Fibroblast of lung (primary cell): ENCODE data around the gene FBXO34.

ENCODE experiments used
- EZH2 ChIP-seq: IDR thresholded peaks from 2 replicates; pipeline ENCODE4 v1.5.1; 2012; ENCODE audit warnings: low read length, control low read depth, mild to moderate bottlenecking; ENCODE audit errors: missing control alignments
- TF ChIP-seq, protein P1 (sequence below), 2 donors: IDR thresholded peaks in 1 of 2; conservative IDR thresholded peaks in 1 of 2; 1 replicate in 1 of 2; 2 replicates in 1 of 2; pipeline ENCODE4 v1.5.1; 2011 to 2012; ENCODE audit warnings: low read length in 2 of 2, control low read depth in 1 of 2, inconsistent platforms in 1 of 2, low read depth in 1 of 2, mild to moderate bottlenecking in 1 of 2

DNA sequence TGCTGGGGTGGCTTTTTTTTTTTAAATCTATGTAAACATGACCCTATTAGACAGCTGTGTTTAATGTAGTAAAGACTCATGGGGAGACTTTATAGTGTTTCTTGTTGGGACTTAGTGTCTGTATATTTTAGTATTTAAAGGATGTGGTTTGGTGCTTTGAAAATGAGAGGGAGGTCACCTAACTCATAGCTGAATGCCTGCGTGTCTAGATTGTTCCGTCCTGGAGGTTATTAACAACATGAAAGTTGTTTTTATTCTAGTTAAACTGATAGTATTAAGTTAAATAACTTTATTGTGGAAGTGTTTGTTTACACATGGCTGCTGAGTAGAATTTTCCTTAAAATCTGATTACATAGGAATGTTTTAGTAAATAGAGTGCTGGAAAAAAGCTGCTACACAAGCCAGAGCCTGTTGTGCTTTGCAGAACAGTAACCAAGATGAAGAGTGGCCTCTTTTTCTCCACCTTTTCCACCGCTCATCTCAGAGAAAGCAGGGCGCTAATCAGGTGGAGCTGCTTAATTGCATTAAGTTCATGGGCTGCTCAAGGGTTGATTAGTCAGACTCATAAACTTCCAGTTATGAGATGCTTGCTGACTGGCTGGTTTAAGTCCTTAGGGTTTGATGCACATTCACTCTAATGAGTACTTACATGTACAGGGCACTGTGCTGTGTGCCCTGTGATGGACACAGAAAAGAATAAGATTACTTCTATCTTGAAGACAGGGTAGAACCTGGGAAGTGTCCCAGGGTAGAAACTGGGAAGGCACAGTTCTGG lies 62.7 kb downstream of the FBXO34 start:
- TF ChIP-seq, protein P1, sequence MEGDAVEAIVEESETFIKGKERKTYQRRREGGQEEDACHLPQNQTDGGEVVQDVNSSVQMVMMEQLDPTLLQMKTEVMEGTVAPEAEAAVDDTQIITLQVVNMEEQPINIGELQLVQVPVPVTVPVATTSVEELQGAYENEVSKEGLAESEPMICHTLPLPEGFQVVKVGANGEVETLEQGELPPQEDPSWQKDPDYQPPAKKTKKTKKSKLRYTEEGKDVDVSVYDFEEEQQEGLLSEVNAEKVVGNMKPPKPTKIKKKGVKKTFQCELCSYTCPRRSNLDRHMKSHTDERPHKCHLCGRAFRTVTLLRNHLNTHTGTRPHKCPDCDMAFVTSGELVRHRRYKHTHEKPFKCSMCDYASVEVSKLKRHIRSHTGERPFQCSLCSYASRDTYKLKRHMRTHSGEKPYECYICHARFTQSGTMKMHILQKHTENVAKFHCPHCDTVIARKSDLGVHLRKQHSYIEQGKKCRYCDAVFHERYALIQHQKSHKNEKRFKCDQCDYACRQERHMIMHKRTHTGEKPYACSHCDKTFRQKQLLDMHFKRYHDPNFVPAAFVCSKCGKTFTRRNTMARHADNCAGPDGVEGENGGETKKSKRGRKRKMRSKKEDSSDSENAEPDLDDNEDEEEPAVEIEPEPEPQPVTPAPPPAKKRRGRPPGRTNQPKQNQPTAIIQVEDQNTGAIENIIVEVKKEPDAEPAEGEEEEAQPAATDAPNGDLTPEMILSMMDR (conservative IDR thresholded peaks at IDR 0.05 in 1 of 2, IDR thresholded peaks at IDR 0.05 in 1 of 2; ENCODE audit: low read depth in 1 of 2, low read length in 2 of 2), result no peak
- no peak for TF ChIP-seq EZH2
